HepG2 (cell line): Measurements from ENCODE around the gene UTS2R. TPM values are rescaled to one million over a fixed set of nuclear protein-coding genes. Genes with fewer than 3 reads are reported as not detected.

ENCODE experiments used
- AGO2 ChIP-seq: fragments of 200-400 bp; formaldehyde crosslinking; optimal IDR thresholded peaks from 2 replicates; pipeline ENCODE3; 2017; ENCODE audit warnings: mild to moderate bottlenecking, low read depth, low read length, moderate library complexity
- CC2D1A ChIP-seq: sonication (generic); formaldehyde crosslinking; IDR thresholded peaks from 2 replicates; pipeline ENCODE4 v1.8.1; 2023; ENCODE audit warnings: mild to moderate bottlenecking, missing genetic modification reagents
- DNMT1 ChIP-seq: sonication (generic); formaldehyde crosslinking; IDR thresholded peaks from 2 replicates; pipeline ENCODE4 v1.5.1; 2020; ENCODE audit warnings: mild to moderate bottlenecking, missing genetic modification reagents
- HMG20B ChIP-seq: conservative IDR thresholded peaks from 2 replicates; pipeline ENCODE4 v1.6.1; 2016; ENCODE audit warnings: missing genetic modification reagents, missing compliant biosample characterization
- KDM4B ChIP-seq: sonication (generic); formaldehyde crosslinking; IDR thresholded peaks from 2 replicates; pipeline ENCODE4 v1.4.0; 2020; ENCODE audit warnings: missing genetic modification reagents
- PHF5A ChIP-seq: IDR thresholded peaks from one replicate; pipeline ENCODE4 v1.6.1; 2018; ENCODE audit warnings: low read depth, missing genetic modification reagents; ENCODE audit not compliant: unreplicated experiment
- RELA ChIP-seq: sonication (generic); formaldehyde crosslinking; IDR thresholded peaks from 2 replicates; pipeline ENCODE4 v1.4.0; 2020; ENCODE audit warnings: missing genetic modification reagents
- SIN3B ChIP-seq: fragments of 150-350 bp; IDR thresholded peaks from 2 replicates; pipeline ENCODE4 v1.6.1; 2014; ENCODE audit warnings: low read length
- SMAD1 ChIP-seq: sonication (generic); formaldehyde crosslinking; IDR thresholded peaks from 2 replicates; pipeline ENCODE4 v1.4.0; 2020; ENCODE audit warnings: missing genetic modification reagents, low read depth, mild to moderate bottlenecking, borderline replicate concordance
- SP4 ChIP-seq: sonication (generic); formaldehyde crosslinking; IDR thresholded peaks from 2 replicates; pipeline ENCODE4 v1.8.1; 2023; ENCODE audit warnings: mild to moderate bottlenecking, missing genetic modification reagents
- TOPORS ChIP-seq: sonication (generic); formaldehyde crosslinking; IDR thresholded peaks from 2 replicates; pipeline ENCODE4 v1.8.0; 2023; ENCODE audit warnings: mild to moderate bottlenecking, missing genetic modification reagents
- ZNF235 ChIP-seq: sonication (generic); formaldehyde crosslinking; IDR thresholded peaks from 2 replicates; pipeline ENCODE4 v1.8.1; 2023; ENCODE audit warnings: mild to moderate bottlenecking, missing genetic modification reagents, borderline replicate concordance
- ZNF329 ChIP-seq: sonication (generic); formaldehyde crosslinking; IDR thresholded peaks from 2 replicates; pipeline ENCODE4 v1.9.0; 2021; ENCODE audit warnings: low read depth, mild to moderate bottlenecking, missing genetic modification reagents
- ZNF501 ChIP-seq: sonication (generic); formaldehyde crosslinking; IDR thresholded peaks from 2 replicates; pipeline ENCODE4 v1.5.1; 2020; ENCODE audit warnings: mild to moderate bottlenecking, moderate library complexity, missing genetic modification reagents
- ZNF572 ChIP-seq: sonication (generic); formaldehyde crosslinking; IDR thresholded peaks from 2 replicates; pipeline ENCODE4 v1.5.1; 2020; ENCODE audit warnings: mild to moderate bottlenecking, missing genetic modification reagents
- polyA plus RNA-seq, 8 experiments: library from polyadenylated mRNA; depleted of rRNA in 3 of 8; stranded (reverse) in 7 of 8; unstranded in 1 of 8; fragments of >200 nt; fragmentation: Illumina TruSeq in 4 of 8; extraction: Trizol in 4 of 8; gene quantifications; 2 replicates each; pipeline versions ENCODE4 v1.2.1 to v1.2.3, GENCODE V29; 2011 to 2016; ENCODE audit warnings: low read depth in 4 of 8, missing spikeins in 1 of 8, mixed read lengths in 1 of 8; ENCODE audit not compliant: insufficient read depth in 1 of 8
- total RNA-seq, 5 experiments: library from RNA; depleted of rRNA; stranded (reverse); fragments of >200 nt; fragmentation: Illumina TruSeq; extraction: Trizol; gene quantifications; 2 replicates each; pipeline ENCODE4 v1.2.3, GENCODE V29; 2016; ENCODE audit warnings: low read depth in 1 of 5
- TF ChIP-seq, protein P1 (sequence below): sonication (generic); formaldehyde crosslinking; IDR thresholded peaks from 2 replicates; pipeline ENCODE4 v1.5.0; 2020; ENCODE audit warnings: missing genetic modification reagents, mild to moderate bottlenecking, borderline replicate concordance
- TF ChIP-seq, protein P2 (sequence below): sonication (generic); formaldehyde crosslinking; IDR thresholded peaks from 2 replicates; pipeline ENCODE4 v1.4.0; 2020; ENCODE audit warnings: mild to moderate bottlenecking, missing genetic modification reagents
- TF ChIP-seq, protein P3 (sequence below): sonication (generic); formaldehyde crosslinking; IDR thresholded peaks from 2 replicates; pipeline ENCODE4 v1.4.0; 2020; ENCODE audit warnings: missing genetic modification reagents
- TF ChIP-seq, protein P4 (sequence below): sonication (generic); formaldehyde crosslinking; IDR thresholded peaks from 2 replicates; pipeline ENCODE4 v1.5.0; 2020; ENCODE audit warnings: mild to moderate bottlenecking, missing genetic modification reagents

Gene UTS2R
- total and polyA plus RNA-seq, 2 of the 13 experiments (the other 11 are each of a cell fraction or from before 2014, with no cell fraction given), result 0.13 to 0.15 TPM

DNA sequence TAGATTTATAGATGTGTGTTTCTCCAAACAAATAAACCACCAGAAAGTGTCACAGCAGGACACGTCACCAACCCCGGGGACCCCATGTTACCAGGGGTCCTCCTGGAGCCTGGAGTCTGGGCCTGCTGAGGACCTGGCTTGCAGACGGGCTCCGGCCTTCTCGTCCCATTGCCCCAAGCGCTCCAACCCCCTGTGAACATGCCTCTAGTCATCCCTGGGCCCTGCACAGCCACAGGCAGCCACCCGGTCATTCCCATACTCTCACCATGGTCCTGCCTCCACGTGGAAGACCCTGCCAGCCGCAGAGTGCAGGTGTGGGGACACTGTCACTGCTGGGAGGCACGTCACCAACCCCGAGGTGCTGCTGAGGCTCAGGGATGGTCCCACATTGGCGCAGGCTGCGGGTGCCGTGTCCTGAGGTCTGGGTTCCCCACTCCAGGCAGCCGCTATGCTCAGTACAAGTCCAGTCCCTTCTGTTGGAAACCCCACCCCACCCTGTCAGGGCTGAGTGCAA, 42.5 kb upstream of the UTS2R start (continued):
- TF ChIP-seq RELA (CRISPR knock-in tag) (0 out of 2 replicates have a peak, but pooled peaks have one; percentile 17), ZNF572 (CRISPR knock-in tag) (0 out of 2 replicates have a peak, but pooled peaks have one; percentile 12), PHF5A (CRISPR knock-in tag) (no peak), ZNF329 (CRISPR knock-in tag) (peak; percentile 2; the same call in 1 of the 2 replicates), TOPORS (0 out of 2 replicates have a peak, but pooled peaks have one; percentile 4), HMG20B (CRISPR knock-in tag) (no peak), CC2D1A (CRISPR knock-in tag) (no peak), SP4 (CRISPR knock-in tag) (peak; percentile 2; the same call in 1 of the 2 replicates), KDM4B (CRISPR knock-in tag) (no peak), SIN3B (0 out of 2 replicates have a peak, but pooled peaks have one; percentile 18), ZNF501 (CRISPR knock-in tag) (peak; percentile 2; the same call in 1 of the 2 replicates), SMAD1 (0 out of 2 replicates have a peak, but pooled peaks have one; percentile 3), AGO2 (peak; percentile 5), ZNF235 (CRISPR knock-in tag) (0 out of 2 replicates have a peak, but pooled peaks have one; percentile 1), DNMT1 (0 out of 2 replicates have a peak, but pooled peaks have one; percentile 48)
- TF ChIP-seq, protein P1, sequence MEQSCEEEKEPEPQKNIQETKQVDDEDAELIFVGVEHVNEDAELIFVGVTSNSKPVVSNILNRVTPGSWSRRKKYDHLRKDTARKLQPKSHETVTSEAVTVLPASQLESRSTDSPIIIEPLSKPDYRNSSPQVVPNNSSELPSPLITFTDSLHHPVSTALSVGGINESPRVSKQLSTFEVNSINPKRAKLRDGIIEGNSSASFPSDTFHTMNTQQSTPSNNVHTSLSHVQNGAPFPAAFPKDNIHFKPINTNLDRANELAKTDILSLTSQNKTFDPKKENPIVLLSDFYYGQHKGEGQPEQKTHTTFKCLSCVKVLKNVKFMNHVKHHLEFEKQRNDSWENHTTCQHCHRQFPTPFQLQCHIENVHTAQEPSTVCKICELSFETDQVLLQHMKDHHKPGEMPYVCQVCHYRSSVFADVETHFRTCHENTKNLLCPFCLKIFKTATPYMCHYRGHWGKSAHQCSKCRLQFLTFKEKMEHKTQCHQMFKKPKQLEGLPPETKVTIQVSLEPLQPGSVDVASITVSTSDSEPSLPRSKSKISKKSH (CRISPR knock-in tag), result 0 out of 2 replicates have a peak, but pooled peaks have one; percentile 17
- TF ChIP-seq, protein P2, sequence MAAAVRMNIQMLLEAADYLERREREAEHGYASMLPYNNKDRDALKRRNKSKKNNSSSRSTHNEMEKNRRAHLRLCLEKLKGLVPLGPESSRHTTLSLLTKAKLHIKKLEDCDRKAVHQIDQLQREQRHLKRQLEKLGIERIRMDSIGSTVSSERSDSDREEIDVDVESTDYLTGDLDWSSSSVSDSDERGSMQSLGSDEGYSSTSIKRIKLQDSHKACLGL (CRISPR knock-in tag), result peak; percentile 37; the same call in 1 of the 2 replicates
- TF ChIP-seq, protein P3, sequence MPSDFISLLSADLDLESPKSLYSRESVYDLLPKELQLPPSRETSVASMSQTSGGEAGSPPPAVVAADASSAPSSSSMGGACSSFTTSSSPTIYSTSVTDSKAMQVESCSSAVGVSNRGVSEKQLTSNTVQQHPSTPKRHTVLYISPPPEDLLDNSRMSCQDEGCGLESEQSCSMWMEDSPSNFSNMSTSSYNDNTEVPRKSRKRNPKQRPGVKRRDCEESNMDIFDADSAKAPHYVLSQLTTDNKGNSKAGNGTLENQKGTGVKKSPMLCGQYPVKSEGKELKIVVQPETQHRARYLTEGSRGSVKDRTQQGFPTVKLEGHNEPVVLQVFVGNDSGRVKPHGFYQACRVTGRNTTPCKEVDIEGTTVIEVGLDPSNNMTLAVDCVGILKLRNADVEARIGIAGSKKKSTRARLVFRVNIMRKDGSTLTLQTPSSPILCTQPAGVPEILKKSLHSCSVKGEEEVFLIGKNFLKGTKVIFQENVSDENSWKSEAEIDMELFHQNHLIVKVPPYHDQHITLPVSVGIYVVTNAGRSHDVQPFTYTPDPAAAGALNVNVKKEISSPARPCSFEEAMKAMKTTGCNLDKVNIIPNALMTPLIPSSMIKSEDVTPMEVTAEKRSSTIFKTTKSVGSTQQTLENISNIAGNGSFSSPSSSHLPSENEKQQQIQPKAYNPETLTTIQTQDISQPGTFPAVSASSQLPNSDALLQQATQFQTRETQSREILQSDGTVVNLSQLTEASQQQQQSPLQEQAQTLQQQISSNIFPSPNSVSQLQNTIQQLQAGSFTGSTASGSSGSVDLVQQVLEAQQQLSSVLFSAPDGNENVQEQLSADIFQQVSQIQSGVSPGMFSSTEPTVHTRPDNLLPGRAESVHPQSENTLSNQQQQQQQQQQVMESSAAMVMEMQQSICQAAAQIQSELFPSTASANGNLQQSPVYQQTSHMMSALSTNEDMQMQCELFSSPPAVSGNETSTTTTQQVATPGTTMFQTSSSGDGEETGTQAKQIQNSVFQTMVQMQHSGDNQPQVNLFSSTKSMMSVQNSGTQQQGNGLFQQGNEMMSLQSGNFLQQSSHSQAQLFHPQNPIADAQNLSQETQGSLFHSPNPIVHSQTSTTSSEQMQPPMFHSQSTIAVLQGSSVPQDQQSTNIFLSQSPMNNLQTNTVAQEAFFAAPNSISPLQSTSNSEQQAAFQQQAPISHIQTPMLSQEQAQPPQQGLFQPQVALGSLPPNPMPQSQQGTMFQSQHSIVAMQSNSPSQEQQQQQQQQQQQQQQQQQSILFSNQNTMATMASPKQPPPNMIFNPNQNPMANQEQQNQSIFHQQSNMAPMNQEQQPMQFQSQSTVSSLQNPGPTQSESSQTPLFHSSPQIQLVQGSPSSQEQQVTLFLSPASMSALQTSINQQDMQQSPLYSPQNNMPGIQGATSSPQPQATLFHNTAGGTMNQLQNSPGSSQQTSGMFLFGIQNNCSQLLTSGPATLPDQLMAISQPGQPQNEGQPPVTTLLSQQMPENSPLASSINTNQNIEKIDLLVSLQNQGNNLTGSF, result 0 out of 2 replicates have a peak, but pooled peaks have one; percentile 33
- TF ChIP-seq, protein P4, sequence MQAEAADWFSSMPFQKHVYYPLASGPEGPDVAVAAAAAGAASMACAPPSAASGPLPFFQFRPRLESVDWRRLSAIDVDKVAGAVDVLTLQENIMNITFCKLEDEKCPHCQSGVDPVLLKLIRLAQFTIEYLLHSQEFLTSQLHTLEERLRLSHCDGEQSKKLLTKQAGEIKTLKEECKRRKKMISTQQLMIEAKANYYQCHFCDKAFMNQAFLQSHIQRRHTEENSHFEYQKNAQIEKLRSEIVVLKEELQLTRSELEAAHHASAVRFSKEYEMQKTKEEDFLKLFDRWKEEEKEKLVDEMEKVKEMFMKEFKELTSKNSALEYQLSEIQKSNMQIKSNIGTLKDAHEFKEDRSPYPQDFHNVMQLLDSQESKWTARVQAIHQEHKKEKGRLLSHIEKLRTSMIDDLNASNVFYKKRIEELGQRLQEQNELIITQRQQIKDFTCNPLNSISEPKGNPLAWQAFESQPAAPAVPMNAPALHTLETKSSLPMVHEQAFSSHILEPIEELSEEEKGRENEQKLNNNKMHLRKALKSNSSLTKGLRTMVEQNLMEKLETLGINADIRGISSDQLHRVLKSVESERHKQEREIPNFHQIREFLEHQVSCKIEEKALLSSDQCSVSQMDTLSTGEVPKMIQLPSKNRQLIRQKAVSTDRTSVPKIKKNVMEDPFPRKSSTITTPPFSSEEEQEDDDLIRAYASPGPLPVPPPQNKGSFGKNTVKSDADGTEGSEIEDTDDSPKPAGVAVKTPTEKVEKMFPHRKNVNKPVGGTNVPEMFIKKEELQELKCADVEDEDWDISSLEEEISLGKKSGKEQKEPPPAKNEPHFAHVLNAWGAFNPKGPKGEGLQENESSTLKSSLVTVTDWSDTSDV, result 0 out of 2 replicates have a peak, but pooled peaks have one; percentile 81
